Activated CD4-positive, alpha-beta T cell treated with anti-CD3 and anti-CD28 coated beads for 48 hours (primary cell): ENCODE results near the gene NACA2.
"Not testable (repeated sequence)": the region's sequence is repeated elsewhere in the genome, so short reads cannot be mapped to it uniquely, and the experiment has no call there.

ENCODE experiments used
- DNase-seq: peaks from one replicate; pipeline ENCODE4 v3.0.0-alpha.2; 2020

Gene NACA2

GRCh38 chr17:61575352-61575975, 15.6 kb downstream of the NACA2 start:
- DNase-seq: no peak

DNA sequence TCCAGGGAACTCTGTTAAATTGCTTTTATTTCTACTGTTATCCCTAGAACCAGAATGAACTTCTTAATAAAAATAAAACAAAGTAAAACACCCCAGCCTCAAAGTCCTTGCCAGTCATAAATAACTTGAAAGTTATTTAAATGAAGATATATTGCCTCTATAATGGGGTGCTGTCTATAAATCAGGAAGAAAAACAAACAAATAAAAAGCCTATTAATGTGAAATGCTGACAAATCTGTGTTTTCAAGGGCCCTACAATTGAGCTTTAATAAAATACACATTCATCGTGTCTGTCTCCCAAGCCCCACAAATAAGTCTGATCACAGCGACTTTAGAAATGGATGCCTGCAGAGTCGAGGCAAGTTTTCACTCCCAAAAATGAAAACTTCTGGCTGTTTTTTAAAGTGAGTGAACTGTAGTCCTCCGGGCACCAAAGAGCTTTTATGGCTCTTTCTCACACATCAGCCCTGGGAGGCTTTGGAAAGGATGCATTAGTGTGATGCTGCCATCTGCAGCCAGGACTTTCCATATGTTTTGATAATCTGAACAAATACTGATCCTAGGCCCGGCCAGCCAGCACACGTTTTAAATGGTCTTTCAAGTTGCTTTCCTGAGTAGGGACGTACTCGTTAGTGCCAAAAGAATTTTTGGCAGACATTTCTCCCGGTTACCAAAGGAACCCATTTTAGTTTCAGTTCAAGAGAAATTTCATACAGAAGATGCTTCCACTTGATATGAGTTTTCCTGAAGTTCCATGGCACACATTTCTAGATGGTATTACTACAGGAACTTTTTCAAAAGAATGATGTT, 16.3 kb downstream of the NACA2 start:
- DNase-seq: no peak

DNA sequence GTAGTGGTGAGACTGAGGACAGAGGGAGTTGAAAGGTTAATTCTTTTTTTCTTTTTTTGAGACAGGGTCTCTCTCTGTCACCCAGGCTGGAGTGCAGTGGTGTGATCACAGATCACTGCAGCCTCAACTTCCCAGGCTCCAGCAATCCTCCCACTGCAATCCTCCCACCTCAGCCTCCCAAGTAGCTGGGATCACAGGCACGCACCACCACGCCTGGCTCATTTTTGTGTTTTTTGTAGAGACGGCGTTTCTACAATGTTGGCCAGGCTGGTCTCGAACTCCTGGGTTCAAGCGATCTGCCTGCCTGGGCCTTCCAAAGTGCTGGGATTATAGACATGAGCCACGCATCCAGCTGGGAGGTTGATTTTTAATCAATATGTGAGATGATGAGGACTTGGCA, 18.5 kb downstream of the NACA2 start:
- not testable (repeated sequence) for DNase-seq

DNA sequence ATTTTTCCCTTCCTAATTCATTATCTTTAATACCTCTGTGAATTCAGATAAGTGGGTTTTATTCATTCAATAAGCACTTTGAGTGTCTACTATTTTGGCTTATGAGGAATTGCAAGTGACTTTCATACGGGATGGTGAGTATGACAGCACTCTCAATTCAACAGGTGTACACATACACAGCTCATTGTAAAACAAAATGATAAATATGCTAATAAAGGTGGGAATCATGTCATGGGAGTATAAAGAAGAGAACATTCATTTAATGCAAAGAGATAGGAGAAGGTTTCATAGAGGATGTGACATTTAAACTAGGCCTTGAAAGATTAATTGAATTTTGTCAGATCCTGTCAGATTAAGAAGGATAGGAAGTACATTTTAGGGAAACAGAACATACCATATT, 19.4 kb downstream of the NACA2 start:
- no peak for DNase-seq

DNA sequence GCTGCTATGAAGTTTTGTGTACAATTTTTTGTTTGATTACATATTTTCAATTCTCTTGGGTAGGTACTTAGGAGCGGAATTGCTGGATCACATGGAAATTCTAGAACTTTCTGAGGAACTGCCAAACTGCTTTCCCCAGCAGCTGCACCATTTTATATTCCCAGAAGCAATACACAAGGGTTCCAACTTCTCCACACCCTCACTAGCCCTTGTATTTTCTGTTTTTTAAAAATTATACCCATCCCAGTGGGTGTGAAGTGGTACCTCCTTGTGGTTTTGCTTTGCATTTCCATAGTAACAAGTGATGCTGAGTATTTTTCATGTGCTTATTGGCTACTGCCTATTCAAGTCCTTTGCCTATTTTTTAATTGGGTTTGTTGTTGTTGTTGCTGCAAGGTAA, 20.9 kb downstream of the NACA2 start:
- no peak for DNase-seq

- not testable (repeated sequence) for DNase-seq
Measured at GRCh38 chr17:61569525-61569924, 21.5 kb downstream of the NACA2 start.

GRCh38 chr17:61568219-61569072, 22.6 kb downstream of the NACA2 start:
- no peak for DNase-seq

GRCh38 chr17:61567045-61567802, 23.8 kb downstream of the NACA2 start:
- DNase-seq: no peak

GRCh38 chr17:61566448-61566847, 24.6 kb downstream of the NACA2 start:
- not testable (repeated sequence) for DNase-seq

GRCh38 chr17:61565850-61566249, 25.2 kb downstream of the NACA2 start:
- not testable (repeated sequence) for DNase-seq

DNA sequence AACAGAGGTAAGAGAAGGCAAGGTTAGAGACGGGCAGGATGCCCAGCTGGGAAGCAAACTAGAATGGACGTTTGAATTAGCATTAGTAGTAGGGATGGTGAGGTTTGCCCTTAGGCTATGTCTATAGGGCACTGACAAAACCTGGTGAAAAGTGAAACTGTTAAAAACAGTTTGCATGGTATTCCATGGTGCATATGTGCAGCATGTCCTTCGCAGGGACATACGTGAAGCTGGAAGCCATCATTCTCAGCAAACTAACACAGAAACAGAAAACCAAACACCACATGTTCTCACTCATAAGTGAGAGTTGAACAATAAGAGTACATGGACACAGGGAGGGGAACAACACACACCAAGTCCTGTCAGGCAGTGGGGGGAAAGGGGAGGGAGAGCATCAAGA, 25.8 kb downstream of the NACA2 start:
- no peak for DNase-seq

- DNase-seq: no peak
Measured at GRCh38 chr17:61562287-61562686, 28.7 kb downstream of the NACA2 start.

- no peak for DNase-seq
Measured at GRCh38 chr17:61561354-61561753, 29.7 kb downstream of the NACA2 start.

GRCh38 chr17:61560071-61560470, 30.9 kb downstream of the NACA2 start:
- DNase-seq: no peak

GRCh38 chr17:61556224-61557188, 34.5 kb downstream of the NACA2 start:
- DNase-seq: no peak

- DNase-seq: no peak
Measured at GRCh38 chr17:61555127-61555566, 35.9 kb downstream of the NACA2 start.

- DNase-seq: no peak
Measured at GRCh38 chr17:61554209-61554608, 36.8 kb downstream of the NACA2 start.

DNA sequence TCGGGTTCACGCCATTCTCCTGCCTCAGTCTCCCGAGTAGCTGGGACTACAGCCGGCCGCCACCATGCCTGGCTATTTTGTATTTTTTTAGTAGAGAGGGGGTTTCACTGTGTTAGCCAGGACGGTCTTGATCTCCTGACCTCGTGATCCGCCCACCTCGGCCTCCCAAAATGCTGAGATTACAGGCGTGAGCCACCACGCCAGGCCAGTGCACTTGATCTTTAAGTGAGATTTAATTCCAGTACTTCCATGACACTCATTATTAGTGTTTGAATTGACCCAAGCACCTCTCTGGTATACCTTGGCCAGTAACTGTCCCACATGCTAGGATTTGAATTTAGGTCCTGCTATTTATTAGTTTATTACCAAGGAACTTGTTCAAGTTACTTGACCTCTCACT, 38.5 kb downstream of the NACA2 start:
- DNase-seq: not testable (repeated sequence)

GRCh38 chr17:61551255-61551742, 39.7 kb downstream of the NACA2 start:
- no peak for DNase-seq

GRCh38 chr17:61547113-61547512, 43.9 kb downstream of the NACA2 start:
- DNase-seq: no peak

DNA sequence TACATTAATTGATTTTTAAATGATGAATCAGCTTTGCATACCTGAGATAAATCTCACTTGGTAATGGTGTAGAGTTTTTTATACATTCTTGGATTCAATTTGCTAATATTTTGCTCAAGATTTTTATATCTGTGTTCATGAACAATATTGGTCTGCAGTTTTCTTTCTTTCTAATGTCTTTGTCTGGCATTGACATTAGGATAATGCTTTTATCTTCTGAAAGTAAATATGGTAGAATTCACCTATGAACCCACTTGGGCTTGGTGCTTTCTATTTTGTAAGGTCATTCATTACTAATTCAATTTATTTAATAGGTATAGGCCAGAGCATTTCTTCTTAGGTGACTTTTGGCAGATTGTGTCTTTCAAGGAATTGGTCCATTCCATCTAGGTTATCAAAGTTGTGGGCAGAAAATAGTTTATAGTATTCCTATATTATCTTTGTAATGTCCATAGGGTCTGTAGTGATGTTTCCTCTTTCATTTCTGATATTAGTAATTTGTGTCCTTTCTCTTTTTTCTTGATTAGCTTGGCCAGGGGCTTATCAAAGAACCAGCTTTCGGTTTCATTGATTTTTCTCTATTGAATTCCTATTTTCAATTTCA, 45.6 kb downstream of the NACA2 start:
- DNase-seq: no peak
